ENCODE measurements around the gene ABHD8. TPM values are rescaled to one million over a fixed set of nuclear protein-coding genes. Genes with fewer than 3 reads are reported as not detected.

The ABHD8 gene
- total RNA-seq, 1 experiment from 2014 or later: 13.2 TPM

DNA sequence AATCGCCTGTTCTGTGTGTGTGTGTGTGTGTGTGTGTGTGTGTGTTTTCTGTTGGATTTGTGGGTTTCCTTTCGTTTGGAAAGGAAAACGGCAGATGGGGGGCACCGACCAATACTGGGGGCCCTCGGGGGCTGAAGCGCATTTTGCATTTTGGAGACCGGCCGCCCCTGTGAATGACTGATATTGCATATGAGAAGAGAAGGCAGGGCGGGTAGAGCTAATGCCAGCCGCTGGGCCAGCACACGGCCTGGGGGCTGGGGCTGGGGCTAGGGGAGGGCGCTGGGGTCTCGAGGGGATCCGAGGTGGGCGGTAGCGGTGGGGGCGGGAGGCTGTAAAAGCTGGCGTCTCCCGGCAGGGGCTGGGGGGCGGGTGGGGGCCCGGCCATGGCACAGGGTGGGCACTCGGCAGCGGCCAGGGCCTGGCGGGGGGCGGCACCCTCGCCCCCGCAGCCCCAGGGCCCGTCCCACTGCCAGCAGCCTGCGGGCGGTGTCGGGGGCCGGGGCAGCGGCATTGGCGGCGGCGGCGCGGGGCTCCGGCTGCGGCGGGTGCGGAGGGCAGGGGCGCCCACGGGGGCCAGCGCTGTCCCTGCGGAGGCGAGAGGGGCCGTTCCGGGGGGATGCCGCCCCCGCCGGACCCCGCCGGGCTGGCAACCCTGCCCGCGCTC is 20.2 kb upstream of the ABHD8 start:
- Mint-ChIP-seq H3K36me3 (peaks cover 17% of the 10 kb centered on the region), H3K27me3 (ENCODE audit: low read depth) (no peaks in the 10 kb centered on the region), H3K27ac (no peak overlapping the region), H3K4me3 (no peak overlapping the region), H3K9me3 (no peaks in the 10 kb centered on the region), H3K4me1 (peaks cover 14% of the 10 kb centered on the region)
- TF ChIP-seq, protein P1, sequence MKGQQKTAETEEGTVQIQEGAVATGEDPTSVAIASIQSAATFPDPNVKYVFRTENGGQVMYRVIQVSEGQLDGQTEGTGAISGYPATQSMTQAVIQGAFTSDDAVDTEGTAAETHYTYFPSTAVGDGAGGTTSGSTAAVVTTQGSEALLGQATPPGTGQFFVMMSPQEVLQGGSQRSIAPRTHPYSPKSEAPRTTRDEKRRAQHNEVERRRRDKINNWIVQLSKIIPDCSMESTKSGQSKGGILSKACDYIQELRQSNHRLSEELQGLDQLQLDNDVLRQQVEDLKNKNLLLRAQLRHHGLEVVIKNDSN (CRISPR knock-in tag; IDR thresholded peaks at IDR 0.05): no peak
- TF ChIP-seq PRRX2 (CRISPR knock-in tag; IDR thresholded peaks at IDR 0.05) (no peak), MYBL2 (CRISPR knock-in tag; IDR thresholded peaks at IDR 0.05) (no peak), ZNF121 (CRISPR knock-in tag; IDR thresholded peaks at IDR 0.05) (no peak)
- CTCF ChIA-PET: no interaction called here
- DNase-seq (ENCODE audit: low spot score): no peak
- POLR2A ChIA-PET: no interaction called here
- no peak for ATAC-seq

DNA sequence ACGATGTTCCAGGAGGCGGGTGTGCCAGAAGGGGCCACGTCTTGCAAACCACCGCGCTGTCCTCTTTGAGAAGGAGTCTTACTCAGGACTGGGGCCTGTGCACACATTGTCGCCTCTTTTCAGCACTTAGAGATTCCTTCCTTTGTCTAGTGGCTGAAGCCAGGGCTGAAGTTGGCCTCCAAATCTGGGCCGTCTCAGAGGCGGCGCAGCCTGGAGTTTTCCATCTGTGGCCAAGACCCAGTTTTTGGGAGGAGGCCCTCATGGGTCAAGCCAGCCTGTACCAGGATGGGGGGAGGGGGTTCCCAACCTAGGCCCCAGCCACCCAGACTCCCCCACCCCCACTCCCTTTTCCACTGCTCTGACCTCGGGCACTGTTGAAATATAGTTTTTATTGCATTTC is 19.6 kb upstream of the ABHD8 start:
- peak overlapping the region; percentile 97 for H3K27ac Mint-ChIP-seq
- no peaks in the 10 kb centered on the region for H3K27me3 Mint-ChIP-seq (ENCODE audit: low read depth)
- H3K4me1 Mint-ChIP-seq: peaks cover 14% of the 10 kb centered on the region
- no peak overlapping the region for H3K4me3 Mint-ChIP-seq
- ChIA-PET POLR2A (no interaction called here), CTCF (interaction anchor here (0.5 to 1.9 kb wide), 2 partner anchors 14 to 18 kb away, joined by 3 to 6 read pairs; partner anchors contain the start of gene DDA1)
- ATAC-seq (no peak), DNase-seq (ENCODE audit: low spot score) (no peak)
- no peaks in the 10 kb centered on the region for H3K9me3 Mint-ChIP-seq
- H3K36me3 Mint-ChIP-seq: peaks cover 17% of the 10 kb centered on the region
- TF ChIP-seq JUN (CRISPR knock-in tag; IDR thresholded peaks at IDR 0.05): no peak
- TF ChIP-seq TEAD1 (CRISPR knock-in tag; IDR thresholded peaks at IDR 0.05): no peak
- TF ChIP-seq, protein P2, sequence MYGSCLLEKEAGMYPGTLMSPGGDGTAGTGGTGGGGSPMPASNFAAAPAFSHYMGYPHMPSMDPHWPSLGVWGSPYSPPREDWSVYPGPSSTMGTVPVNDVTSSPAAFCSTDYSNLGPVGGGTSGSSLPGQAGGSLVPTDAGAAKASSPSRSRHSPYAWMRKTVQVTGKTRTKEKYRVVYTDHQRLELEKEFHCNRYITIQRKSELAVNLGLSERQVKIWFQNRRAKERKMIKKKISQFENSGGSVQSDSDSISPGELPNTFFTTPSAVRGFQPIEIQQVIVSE (CRISPR knock-in tag; IDR thresholded peaks at IDR 0.05; ENCODE audit: borderline replicate concordance): no peak
- no peak for TF ChIP-seq ZNF396 (CRISPR knock-in tag; IDR thresholded peaks at IDR 0.05; ENCODE audit: borderline replicate concordance)
- TF ChIP-seq, protein P3, sequence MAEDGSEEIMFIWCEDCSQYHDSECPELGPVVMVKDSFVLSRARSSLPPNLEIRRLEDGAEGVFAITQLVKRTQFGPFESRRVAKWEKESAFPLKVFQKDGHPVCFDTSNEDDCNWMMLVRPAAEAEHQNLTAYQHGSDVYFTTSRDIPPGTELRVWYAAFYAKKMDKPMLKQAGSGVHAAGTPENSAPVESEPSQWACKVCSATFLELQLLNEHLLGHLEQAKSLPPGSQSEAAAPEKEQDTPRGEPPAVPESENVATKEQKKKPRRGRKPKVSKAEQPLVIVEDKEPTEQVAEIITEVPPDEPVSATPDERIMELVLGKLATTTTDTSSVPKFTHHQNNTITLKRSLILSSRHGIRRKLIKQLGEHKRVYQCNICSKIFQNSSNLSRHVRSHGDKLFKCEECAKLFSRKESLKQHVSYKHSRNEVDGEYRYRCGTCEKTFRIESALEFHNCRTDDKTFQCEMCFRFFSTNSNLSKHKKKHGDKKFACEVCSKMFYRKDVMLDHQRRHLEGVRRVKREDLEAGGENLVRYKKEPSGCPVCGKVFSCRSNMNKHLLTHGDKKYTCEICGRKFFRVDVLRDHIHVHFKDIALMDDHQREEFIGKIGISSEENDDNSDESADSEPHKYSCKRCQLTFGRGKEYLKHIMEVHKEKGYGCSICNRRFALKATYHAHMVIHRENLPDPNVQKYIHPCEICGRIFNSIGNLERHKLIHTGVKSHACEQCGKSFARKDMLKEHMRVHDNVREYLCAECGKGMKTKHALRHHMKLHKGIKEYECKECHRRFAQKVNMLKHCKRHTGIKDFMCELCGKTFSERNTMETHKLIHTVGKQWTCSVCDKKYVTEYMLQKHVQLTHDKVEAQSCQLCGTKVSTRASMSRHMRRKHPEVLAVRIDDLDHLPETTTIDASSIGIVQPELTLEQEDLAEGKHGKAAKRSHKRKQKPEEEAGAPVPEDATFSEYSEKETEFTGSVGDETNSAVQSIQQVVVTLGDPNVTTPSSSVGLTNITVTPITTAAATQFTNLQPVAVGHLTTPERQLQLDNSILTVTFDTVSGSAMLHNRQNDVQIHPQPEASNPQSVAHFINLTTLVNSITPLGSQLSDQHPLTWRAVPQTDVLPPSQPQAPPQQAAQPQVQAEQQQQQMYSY (CRISPR knock-in tag; IDR thresholded peaks at IDR 0.05): no peak
- TF ChIP-seq, protein P4, sequence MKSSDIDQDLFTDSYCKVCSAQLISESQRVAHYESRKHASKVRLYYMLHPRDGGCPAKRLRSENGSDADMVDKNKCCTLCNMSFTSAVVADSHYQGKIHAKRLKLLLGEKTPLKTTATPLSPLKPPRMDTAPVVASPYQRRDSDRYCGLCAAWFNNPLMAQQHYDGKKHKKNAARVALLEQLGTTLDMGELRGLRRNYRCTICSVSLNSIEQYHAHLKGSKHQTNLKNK (CRISPR knock-in tag; IDR thresholded peaks at IDR 0.05): no peak
- no peak for TF ChIP-seq OVOL2 (CRISPR knock-in tag; IDR thresholded peaks at IDR 0.05; ENCODE audit: borderline replicate concordance)
- TF ChIP-seq PREB (CRISPR knock-in tag; IDR thresholded peaks at IDR 0.05; ENCODE audit: borderline replicate concordance): no peak
- TF ChIP-seq, protein P5, sequence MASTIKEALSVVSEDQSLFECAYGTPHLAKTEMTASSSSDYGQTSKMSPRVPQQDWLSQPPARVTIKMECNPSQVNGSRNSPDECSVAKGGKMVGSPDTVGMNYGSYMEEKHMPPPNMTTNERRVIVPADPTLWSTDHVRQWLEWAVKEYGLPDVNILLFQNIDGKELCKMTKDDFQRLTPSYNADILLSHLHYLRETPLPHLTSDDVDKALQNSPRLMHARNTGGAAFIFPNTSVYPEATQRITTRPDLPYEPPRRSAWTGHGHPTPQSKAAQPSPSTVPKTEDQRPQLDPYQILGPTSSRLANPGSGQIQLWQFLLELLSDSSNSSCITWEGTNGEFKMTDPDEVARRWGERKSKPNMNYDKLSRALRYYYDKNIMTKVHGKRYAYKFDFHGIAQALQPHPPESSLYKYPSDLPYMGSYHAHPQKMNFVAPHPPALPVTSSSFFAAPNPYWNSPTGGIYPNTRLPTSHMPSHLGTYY (CRISPR knock-in tag; IDR thresholded peaks at IDR 0.05): no peak
- TF ChIP-seq GTF2I (CRISPR knock-in tag; conservative IDR thresholded peaks at IDR 0.05): no peak
- no peak for TF ChIP-seq NR3C1 (CRISPR knock-in tag; conservative IDR thresholded peaks at IDR 0.05; ENCODE audit: low read depth)
- TF ChIP-seq, protein P6, sequence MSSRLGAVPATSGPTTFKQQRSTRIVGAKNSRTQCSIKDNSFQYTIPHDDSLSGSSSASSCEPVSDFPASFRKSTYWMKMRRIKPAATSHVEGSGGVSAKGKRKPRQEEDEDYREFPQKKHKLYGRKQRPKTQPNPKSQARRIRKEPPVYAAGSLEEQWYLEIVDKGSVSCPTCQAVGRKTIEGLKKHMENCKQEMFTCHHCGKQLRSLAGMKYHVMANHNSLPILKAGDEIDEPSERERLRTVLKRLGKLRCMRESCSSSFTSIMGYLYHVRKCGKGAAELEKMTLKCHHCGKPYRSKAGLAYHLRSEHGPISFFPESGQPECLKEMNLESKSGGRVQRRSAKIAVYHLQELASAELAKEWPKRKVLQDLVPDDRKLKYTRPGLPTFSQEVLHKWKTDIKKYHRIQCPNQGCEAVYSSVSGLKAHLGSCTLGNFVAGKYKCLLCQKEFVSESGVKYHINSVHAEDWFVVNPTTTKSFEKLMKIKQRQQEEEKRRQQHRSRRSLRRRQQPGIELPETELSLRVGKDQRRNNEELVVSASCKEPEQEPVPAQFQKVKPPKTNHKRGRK (CRISPR knock-in tag; IDR thresholded peaks at IDR 0.05; ENCODE audit: borderline replicate concordance): no peak
- TF ChIP-seq ZNF423 (CRISPR knock-in tag; IDR thresholded peaks at IDR 0.05): no peak
- TF ChIP-seq NR1H2 (CRISPR knock-in tag; IDR thresholded peaks at IDR 0.05): no peak
- TF ChIP-seq STAT6 (CRISPR knock-in tag; conservative IDR thresholded peaks at IDR 0.05; ENCODE audit: low read depth): no peak

Data from WTC11 (cell line).